Nephron progenitor cell (in vitro differentiated cells): ENCODE results near the gene UPP1.
"Not testable (repeated sequence)": the region's sequence is repeated elsewhere in the genome, so short reads cannot be mapped to it uniquely, and the experiment has no call there.

Experiments used
- DNase-seq: peaks from one replicate; pipeline ENCODE4 v3.0.0; 2021
- H3K27ac Mint-ChIP-seq: 2 replicates; pipeline ENCODE4 v1.8.0; 2021; ENCODE audit warnings: mild to moderate bottlenecking, moderate library complexity, mixed read lengths
- H3K27me3 Mint-ChIP-seq: 2 replicates; pipeline ENCODE4 v1.8.0; 2021; ENCODE audit warnings: mild to moderate bottlenecking, low read depth, mixed read lengths; ENCODE audit not compliant: poor library complexity
- H3K36me3 Mint-ChIP-seq: 2 replicates; pipeline ENCODE4 v1.8.0; 2021; ENCODE audit warnings: low read depth, mixed read lengths
- H3K4me1 Mint-ChIP-seq: 2 replicates; pipeline ENCODE4 v1.8.0; 2021; ENCODE audit warnings: mixed read lengths
- H3K4me3 Mint-ChIP-seq: 2 replicates; pipeline ENCODE4 v1.8.0; 2021; ENCODE audit warnings: mild to moderate bottlenecking, moderate library complexity, mixed read lengths
- H3K9me3 Mint-ChIP-seq: 2 replicates; pipeline ENCODE4 v1.8.0; 2021; ENCODE audit warnings: mild to moderate bottlenecking, moderate library complexity, mixed read lengths
- TF ChIP-seq, protein P1 (sequence below): fragments of 200-600 bp; sonication (generic); IDR thresholded peaks from 2 replicates; pipeline ENCODE4 v1.5.0; 2021; ENCODE audit warnings: antibody characterized with exemption

UPP1 gene

DNA sequence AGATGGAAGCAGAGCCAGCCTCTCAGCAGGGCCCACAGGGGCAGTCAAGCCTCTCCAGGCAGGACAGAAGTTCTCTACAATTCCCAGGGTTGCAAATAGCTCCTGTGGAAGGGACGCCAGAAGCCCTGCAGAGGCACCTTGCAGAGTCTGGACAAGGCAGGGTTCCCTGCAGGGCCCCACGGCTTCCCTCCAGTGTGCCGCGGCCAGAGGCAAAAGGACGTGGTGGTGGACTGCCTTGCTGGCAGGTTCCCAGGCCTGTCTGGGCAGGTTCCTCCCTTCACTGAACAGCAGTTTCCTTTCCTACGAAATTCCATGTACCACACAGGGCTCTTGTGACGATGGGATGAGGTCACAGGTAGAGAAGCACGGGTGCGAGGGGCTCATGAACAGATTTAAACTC, 25.1 kb downstream of the UPP1 start:
- H3K27ac Mint-ChIP-seq, result no peak overlapping the region

GRCh38 chr7:48114589-48114988, 25.5 kb downstream of the UPP1 start:
- Mint-ChIP-seq H3K27me3 (peaks cover 4% of the 10 kb centered on the region), H3K36me3 (no peaks in the 10 kb centered on the region), H3K4me1 (peaks cover 34% of the 10 kb centered on the region), H3K9me3 (peaks cover 4% of the 10 kb centered on the region), H3K27ac (no peak overlapping the region), H3K4me3 (no peak overlapping the region)
- TF ChIP-seq, protein P1, sequence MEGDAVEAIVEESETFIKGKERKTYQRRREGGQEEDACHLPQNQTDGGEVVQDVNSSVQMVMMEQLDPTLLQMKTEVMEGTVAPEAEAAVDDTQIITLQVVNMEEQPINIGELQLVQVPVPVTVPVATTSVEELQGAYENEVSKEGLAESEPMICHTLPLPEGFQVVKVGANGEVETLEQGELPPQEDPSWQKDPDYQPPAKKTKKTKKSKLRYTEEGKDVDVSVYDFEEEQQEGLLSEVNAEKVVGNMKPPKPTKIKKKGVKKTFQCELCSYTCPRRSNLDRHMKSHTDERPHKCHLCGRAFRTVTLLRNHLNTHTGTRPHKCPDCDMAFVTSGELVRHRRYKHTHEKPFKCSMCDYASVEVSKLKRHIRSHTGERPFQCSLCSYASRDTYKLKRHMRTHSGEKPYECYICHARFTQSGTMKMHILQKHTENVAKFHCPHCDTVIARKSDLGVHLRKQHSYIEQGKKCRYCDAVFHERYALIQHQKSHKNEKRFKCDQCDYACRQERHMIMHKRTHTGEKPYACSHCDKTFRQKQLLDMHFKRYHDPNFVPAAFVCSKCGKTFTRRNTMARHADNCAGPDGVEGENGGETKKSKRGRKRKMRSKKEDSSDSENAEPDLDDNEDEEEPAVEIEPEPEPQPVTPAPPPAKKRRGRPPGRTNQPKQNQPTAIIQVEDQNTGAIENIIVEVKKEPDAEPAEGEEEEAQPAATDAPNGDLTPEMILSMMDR, result no peak
- DNase-seq, result no peak

More for the DNA sequence above, 25.1 kb downstream of the UPP1 start:
- Mint-ChIP-seq H3K4me3 (no peak overlapping the region), H3K36me3 (no peaks in the 10 kb centered on the region), H3K4me1 (peaks cover 38% of the 10 kb centered on the region), H3K27me3 (peaks cover 7% of the 10 kb centered on the region), H3K9me3 (peaks cover 4% of the 10 kb centered on the region)
- DNase-seq, result no peak
- TF ChIP-seq, protein P1, result no peak

DNA sequence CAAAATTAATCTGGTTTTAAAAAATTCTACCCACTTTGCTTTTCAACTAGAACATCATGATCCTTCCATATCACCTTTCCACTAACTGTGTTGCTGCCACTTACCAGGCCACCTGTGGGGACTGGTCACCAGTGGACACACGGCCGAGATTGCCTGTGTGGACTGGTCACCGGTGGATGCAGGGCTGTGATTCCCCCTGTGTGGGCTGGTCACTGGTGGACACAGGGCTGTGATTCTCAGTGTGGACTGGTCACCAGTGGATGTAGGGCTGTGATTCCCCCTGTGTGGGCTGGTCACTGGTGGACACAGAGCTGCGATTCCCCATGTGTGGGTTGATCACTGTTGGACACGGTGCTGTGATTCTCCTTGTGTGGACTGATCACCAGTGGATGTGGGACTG, 27.0 kb downstream of the UPP1 start:
- no peak for DNase-seq
- peaks cover 11% of the 10 kb centered on the region for H3K9me3 Mint-ChIP-seq
- peaks cover 22% of the 10 kb centered on the region for H3K4me1 Mint-ChIP-seq
- peaks cover 4% of the 10 kb centered on the region for H3K27me3 Mint-ChIP-seq
- TF ChIP-seq, protein P1, result no peak
- no peak overlapping the region for H3K4me3 Mint-ChIP-seq
- no peak overlapping the region for H3K27ac Mint-ChIP-seq
- H3K36me3 Mint-ChIP-seq, result no peaks in the 10 kb centered on the region

DNA sequence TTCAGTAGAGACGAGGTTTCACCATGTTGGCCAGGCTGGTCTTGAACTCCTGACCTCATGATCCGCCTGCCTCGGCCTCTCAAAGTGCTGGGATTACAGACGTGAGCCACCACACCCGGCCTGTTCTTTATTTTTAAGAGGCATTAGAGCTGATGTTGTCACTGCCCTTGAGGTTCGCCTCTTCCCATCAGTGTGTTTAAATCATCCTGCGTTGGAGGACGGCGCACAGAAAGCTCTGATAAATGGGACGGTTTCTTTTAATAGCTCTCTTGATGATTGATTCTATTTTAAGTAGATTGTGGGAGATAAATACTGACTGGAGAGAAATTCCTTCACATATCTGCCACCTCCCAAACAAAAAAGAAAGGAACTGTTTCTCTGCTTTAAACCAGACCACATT, 29.0 kb downstream of the UPP1 start:
- Mint-ChIP-seq H3K4me1 (peaks cover 9% of the 10 kb centered on the region), H3K27ac (no peak overlapping the region), H3K27me3 (no peaks in the 10 kb centered on the region), H3K36me3 (no peaks in the 10 kb centered on the region), H3K4me3 (no peak overlapping the region), H3K9me3 (peaks cover 27% of the 10 kb centered on the region)
- DNase-seq, result no peak
- TF ChIP-seq, protein P1, result no peak

- peaks cover 39% of the 10 kb centered on the region for H3K9me3 Mint-ChIP-seq
- not testable (repeated sequence) for H3K4me3 Mint-ChIP-seq, H3K4me1 Mint-ChIP-seq, DNase-seq, H3K27ac Mint-ChIP-seq, H3K36me3 Mint-ChIP-seq, H3K27me3 Mint-ChIP-seq
These were observed 31.5 kb downstream of the UPP1 start for GRCh38 chr7:48120536-48120935.

- Mint-ChIP-seq H3K4me3 (no peak overlapping the region), H3K4me1 (no peaks in the 10 kb centered on the region), H3K27ac (no peak overlapping the region), H3K9me3 (peaks cover 44% of the 10 kb centered on the region), H3K36me3 (no peaks in the 10 kb centered on the region), H3K27me3 (peaks cover 4% of the 10 kb centered on the region)
- no peak for DNase-seq
- TF ChIP-seq, protein P1, result no peak
These were observed 37.0 kb downstream of the UPP1 start for GRCh38 chr7:48126037-48126436.
